SKM-1 treated with dmso at 0.1 percent for 144 hours (cell line): ENCODE measurements around the gene RAB34.
"Not testable (repeated sequence)": the region's sequence is repeated elsewhere in the genome, so short reads cannot be mapped to it uniquely, and the experiment has no call there.

Source experiments
- DNase-seq: peaks from one replicate; lab custom pipeline; 2025; ENCODE audit not compliant: unreplicated experiment; lab: John Stamatoyannopoulos, UW

Gene RAB34

DNA sequence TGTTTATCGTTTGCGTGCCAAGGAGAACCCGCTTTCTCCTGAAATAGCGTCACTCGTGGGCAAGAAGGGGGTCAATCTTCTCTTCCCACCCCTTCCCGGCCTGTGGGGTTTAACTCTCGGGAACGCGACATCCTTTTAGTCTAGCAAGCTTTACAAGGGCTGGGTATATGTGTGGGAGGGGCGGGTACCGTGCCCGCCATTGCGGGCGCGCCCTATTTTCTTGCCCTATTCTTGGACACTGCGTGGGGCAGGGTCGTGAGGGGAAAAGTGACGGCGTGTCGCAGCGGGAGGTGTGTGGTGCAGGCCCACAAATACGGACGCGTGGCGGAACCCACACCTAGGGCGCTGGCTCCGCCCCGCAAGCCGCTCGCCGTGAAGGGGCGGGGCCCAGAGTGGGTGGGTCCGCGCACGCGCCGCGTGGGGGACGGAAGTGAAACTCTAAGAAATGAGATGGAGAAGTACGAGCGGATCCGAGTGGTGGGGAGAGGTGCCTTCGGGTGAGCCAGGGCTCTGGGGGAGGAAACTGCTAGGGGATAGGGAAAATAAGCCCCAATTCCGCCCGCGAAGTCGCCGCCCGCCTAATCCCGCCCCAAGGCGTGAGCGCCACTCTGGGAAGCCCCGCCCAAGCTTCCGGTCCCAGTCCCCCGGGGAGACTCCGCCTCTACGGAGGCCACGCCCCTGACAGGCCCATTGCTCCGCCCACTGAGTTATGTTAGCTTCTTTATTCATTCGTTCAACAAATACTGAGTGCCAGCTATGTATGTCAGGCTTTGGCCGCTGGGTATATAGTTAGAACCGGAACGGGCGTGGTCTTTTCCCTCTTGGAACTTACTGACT lies 10.9 kb upstream of the RAB34 start, which contains the start of gene NEK8:
Gene NEK8 (plus strand): TSS at position 425 of the 837 bp plus-strand sequence. CDS start 26 bp downstream, at position 451.
- peak; percentile 93 for DNase-seq

DNA sequence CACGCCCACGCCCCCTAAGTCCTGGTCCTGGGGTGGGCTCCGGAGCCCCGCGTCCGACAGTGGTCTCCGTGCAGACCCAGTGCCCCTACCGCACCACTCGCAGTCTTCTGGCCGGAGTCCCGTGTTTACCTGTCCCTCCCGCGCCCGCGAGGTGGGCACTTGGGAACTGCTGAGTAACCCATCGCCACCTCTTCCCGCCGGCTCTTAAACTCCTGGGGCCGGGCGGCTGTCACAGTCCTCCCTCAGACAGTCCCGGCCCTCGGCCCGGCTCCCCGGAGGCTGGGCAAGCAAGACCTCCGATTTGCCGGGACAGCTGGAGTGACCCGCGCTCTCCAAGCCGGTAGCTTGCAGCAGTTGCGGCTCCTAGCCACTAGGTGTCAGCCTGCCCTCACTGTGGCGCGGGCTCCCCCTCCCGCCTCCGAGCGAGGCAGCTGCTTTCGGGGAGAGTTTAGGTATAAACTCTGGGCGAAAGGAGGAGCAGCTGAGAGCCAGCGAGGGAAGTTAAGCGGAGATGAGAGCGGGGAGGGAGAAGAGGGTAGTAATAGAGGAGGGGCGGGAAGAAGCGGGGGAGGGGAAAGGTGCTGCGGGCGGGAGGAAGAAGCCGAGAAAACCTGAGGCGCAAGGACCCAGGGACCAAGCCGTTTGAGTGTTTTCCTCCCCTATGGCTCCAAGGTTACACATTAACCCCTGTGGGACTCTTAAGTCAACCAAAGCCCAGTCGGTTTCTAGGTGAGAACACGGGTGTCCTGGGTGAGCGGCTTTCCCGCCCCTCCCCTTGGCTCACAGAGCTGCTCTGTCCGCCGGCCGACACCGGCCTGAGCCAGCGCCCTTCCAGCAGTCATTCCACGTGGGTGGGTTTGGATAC lies 9.2 kb upstream of the RAB34 start:
- DNase-seq: peak; percentile 95

DNA sequence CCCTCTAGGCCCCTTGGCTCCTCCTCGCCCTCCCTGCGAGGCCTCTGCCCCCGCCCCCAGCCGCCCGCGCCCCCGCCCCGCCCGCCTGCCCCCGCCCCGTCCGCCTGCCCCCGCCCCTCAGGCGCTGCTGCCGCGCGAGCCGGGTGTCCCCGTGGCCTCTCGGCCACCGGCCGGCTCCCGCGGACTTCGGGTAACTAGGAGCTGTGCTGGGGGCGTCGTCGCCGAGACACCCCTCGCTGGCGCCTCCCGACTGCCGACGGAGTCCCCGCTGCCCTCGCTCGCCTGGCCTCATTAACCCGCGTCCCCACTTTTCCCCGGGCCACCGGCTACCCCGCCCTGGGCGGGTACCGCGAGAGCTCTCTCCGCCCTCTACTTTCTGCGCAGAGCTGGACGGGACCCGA lies 8.6 kb upstream of the RAB34 start, which contains the start of gene TLCD1:
Gene TLCD1 (minus strand): TSS at position 8 of the 401 bp plus-strand sequence. CDS start 136 bp downstream, outside the sequence.
- DNase-seq: peak; percentile 39

DNA sequence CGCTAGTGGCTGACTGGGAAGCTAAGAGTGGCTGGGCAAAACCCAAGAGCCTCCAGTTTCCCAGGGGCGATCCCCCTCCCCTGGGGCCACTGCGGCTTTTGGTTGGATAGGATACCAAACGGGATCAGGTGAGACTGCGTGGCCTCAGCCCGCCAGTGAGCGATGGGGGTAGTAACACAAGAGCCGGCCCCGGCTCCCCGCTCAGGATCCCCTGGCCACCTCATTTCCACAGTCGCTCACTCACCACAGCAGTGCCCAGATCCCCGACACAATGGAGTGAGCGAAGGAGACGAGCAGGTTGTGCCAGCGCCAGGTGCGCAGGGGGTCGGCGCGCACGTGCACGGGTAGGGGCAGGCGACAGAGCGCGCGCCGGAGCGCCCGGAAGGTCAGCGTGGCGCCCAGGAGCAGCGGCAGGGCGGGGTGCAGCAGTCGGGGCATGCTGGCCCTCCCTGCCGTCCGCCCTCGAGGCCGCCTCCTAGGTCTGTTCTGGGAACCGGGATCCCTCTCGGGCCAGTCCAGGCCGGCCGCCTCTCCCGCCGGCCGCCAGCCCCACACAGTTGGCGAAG lies 8.1 kb upstream of the RAB34 start:
- peak; percentile 54 for DNase-seq

DNA sequence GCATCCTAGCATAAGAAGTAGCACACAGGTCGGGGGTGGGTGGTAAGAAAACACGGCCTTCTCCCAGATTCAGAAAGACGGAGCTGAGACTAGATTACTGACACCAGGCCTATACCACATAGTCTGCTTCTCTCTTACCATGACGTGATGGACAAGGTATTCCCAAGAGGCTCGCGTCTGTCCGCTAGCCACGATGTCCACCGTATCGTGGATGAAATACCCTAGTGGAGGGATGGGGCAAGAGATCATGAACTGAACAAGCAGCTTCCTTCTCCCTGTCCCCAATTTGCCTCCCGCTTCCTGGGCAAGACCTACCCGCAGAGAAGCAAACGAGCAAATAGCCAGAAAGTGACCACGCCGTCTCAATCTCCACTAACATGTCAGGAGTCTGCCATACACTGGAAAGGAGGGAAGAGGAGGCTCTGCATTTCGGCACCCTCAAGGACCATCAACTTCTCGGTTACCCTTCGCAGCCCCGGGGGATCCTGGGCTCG lies 7.5 kb upstream of the RAB34 start:
- DNase-seq: peak; percentile 54

DNA sequence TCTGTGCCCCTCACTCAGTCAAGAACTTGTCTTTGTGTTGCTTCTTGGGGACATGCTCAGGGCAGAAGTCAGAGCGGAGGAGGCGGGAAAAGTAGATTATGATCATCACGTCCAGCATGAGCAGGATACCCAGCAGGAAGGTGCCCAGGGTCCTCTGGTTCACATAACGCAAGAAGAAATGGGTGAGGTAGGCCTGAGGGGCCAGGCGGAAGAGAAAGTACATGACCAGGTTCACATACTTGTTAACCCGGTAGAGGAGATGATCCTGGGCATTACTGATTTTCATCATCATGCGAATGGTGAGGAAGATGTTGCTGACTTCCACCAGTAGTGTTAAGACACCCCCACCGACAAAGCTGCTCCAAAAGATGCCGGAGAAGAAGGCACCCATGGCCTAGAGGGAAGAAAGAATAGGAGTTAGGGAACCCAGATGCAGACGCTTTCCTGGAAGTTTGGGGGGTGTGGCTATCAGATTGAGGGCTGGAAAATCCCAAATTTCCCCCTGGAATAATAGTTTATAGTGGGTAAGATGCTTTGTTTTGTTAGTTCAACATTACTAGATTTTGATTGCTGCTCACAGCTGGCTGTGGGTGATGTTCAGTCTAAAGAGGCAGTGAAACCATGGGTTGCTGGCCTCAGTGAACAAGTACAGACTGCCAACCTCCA lies 7.0 kb upstream of the RAB34 start:
- no peak for DNase-seq

DNA sequence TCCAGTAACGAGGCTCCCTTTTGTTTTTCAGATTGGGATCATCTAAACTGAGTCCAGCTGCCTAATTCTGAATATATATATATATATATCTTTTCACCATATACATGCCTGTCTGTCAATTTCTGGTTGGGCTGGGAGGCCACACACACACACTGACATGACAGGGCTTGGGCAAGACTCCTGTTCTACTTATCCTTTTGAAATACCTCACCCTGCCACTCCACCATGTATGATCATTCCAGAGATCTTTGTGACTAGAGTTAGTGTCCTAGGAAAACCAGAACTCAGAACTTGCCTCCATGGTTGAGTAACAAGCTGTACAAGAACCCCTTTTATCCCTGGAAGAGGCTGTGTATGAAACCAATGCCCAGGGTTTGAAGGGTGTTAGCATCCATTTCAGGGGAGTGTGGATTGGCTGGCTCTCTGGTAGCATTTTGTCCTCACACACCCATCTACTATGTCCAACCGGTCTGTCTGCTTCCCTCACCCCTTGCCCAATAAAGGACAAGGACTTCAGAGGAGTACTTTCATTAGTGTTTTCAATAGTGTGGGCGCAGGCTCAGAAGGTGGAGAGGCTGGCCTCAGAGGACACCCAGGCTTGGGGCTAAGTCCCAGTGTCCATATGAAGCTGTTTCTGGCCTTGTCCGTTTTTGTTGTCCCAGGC lies 6.3 kb upstream of the RAB34 start:
- not testable (repeated sequence) for DNase-seq

DNA sequence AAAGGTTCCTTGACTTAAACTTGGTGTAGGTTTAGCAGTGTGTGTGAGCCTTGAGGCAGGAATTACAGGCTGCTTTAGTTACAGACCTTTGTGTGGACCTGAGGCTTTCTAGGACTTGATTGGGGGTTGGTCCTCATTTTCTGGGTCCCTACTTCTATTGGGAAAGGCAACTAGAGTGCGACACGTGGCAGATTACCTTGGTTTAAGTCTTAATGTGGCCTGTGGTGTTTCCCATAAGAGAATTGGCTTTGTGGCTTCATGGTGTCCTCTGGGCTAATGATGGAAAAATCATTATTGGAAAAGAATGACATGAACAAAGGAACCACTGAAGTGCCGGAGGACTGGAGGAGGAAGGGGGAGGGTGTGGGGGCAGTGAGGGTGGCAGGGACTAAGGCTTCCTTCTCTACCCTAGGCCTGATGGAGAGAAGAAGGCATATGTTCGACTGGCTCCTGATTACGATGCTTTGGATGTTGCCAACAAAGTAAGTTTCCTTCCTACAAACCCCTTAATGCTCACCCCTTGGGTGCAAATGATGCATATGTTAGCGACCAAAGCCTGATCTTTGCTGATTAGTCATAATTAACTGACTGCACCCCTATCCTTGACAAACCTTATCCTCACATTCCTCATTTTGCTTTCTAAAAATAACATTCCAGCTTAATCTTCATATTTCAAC lies 5.6 kb upstream of the RAB34 start:
- DNase-seq: no peak

DNA sequence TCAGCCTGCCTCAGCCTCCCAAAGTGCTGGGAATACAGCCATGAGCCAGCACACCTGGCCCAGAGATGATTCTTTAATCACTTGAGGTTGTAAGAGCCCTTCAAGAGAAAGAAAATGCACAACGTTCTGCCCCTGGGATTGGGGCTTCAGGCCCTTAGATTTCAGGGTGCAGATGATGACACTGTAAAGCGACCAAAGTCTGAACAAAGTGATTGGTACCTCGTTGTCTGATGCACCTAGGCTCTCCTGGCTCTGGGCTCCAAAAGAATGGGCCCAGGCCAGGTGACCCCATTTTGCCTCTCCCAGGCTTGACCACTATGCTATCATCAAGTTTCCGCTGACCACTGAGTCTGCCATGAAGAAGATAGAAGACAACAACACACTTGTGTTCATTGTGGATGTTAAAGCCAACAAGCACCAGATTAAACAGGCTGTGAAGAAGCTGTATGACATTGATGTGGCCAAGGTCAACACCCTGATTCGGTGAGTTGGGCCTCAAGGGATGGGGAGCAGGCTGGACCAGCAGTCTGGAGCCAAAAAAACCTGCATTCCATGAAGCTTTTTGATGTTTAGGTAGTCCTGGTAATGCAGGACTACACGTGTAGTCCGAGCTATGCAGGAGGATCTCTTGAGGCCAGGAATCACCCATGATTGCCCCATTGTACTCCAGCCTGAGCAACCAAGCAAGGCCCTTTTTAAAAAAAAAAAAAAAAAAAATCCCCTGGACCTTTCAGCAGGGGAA lies 4.9 kb upstream of the RAB34 start:
- no peak for DNase-seq

DNA sequence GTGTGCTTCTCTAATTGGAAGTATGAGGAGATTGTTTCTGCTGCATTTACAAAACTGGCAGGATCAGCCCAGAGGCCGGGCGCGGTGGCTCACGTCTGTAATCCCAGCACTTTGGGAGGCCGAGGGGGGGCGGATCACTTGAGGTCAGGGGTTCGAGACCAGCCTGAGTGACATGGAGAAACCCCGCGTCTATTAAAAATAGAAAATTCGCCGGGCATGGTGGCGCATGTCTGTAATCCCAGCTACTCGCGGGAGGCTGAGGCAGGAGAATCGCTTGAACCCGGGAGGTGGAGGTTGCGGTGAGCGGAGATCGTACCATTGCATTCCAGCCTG lies 3.3 kb upstream of the RAB34 start:
- not testable (repeated sequence) for DNase-seq

DNA sequence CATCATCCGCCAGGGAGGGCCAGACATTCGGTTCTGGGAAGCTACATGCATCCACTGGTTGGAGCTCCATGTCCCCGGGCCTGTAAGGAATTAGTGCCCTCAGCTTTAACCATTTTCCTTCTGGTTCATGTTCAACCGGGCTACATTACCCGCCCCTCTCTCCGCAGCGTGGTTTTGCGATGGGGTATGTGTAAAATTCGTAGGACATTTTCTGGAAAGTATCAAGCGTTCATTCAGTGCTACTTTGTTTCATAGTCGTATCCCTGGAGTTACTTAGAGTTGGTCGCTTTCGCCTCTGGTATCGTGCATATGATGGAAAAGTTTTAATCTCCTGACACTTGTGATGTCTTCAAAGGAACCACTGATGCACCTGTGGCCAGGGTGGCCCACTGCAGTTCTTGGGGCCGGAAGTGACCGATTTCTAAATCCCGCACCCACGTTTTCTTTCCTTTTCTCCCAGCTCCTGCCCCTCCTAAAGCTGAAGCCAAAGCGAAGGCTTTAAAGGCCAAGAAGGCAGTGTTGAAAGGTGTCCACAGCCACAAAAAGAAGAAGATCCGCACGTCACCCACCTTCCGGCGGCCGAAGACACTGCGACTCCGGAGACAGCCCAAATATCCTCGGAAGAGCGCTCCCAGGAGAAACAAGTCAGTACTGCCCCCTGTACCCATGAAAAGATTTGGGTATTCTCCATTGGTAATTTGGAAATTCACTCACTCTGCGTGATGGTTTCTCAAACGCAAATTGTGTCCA lies 2.8 kb upstream of the RAB34 start:
- no peak for DNase-seq

DNA sequence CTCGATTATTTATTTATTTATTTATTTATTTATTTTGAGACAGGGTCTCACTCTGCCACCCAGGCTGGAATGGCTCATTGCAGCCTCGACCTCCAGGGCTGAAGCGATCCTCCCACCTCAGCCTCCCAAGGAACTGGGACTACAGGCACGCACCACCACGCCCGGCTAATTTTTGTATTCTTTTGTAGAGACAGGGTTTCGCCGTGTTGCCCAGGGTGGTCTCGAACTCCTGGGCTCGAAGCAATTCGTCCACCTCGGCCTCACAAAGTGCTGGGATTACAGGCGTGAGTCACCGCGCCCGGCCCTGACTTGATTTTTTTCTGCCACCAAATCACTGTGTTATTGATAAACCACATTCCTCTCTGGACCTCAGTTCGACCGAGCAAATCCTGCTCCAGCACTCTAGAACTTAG lies 1.4 kb upstream of the RAB34 start:
- DNase-seq: no peak

DNA sequence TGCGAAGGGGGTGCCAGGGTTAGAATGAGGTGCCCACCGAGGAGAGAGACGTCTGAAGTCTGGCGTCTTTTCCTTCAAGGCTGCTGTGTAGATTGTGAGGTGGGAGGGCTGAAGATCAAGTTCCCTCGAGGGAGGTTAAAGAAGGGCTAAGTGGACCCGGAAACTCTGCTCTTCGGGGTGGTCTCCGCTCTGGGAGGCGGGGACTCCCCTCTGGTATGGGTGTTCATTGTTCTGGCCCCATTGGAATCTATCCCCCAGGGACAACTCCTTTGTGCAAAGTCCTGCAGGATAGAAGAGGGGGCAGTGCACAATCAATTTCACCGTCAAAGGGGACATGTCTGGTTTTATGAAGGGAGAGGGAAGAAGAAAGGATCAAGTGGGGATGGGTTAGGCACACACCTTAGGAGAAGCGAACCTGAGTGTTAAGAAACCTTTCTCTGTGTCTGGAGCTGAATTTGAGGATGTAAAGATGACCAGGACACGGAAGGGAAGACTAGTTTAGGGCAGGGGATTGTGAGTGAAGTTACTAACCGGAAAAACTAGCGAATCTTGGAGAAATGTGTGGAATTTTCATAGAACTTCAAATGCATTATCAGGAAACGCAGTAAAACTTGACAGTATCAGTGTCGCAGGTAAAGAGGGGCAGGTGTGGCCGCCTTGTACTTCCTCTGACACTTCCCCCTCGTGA lies 809 bp upstream of the RAB34 start:
- DNase-seq: no peak

DNA sequence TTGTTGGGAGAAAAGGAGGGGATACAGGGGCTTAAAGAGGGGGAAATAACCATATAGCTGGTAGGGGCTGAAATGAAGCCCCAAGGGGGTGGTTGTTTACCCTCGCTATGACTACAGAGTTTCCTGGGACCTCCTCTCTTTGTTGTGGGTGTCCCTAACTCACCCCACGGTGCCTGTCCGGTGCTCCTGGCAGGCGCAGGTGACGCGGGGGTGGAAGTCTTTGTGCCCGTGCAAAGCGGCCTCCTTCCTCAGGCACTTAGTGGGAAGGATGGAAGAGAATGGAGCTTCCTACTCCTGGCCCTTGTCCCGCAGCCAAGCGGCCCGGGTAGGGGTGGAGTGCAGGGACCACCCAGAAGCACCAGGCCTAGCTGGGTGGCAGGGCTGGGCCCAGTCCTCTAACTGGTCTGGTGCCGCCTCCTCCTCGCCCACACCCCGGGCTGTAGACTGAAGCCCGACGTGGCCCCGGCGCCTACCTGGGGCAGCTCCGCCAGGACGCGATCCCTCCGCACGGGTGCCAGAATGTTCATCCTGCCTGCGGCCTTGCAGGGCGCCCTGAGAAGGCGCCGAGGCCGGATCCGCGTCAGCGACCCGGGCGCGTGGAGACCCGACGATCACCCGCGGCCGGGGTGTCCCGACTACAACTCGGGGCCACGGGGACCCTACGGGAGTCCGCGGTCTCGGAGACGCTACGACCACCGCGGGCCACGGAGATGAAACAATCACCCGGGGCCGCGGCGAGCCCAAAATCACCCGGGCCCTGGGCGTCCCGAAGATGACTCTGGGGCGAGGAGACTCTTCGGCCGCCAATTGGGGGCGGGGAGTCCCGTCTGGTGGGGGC lies 709 bp downstream of the RAB34 start:
- no peak for DNase-seq

DNA sequence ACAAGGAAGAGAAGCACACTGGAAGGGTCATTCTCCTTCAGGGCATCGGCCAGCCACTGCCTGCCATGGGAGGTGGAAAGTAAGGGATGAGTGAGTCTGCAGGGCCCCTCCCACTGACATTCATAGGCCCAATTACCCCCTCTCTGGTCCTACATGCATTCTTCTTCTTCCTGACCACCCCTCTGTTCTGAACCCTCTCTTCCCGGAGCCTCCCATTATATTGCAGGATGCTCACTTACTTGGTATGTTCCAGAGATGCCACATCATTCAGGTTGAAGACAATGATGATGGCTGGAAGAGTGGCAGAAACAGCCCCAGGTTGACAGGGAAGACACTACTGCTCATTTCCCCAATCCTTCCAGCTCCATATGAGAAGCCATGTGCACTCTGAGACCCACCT lies 2.5 kb downstream of the RAB34 start:
- DNase-seq: no peak

DNA sequence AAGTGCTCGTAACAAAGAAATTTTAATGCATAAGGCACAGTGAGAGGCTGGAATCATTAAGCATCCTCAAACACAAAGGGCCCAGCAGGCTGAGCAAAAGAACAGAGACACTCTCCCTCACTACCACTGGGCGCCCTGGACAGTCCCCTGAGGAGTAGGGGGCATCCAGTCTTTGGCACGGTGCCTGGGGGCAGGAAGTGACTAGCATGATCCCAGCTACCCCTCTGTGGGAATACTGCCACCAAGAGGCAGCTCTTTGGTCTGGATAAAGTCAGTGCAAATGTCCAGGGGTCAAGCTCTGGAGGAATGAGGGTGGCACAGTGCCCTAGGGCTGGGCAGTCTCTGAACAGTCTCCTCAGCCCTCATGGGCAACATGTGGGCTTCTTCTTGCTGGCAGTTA lies 3.4 kb downstream of the RAB34 start:
- no peak for DNase-seq
